Astrocyte of the spinal cord (primary cell): Measurements from ENCODE around the gene ZNF554.
A peak's percentile ranks its signal among the peaks of the same experiment; 100 is the strongest.

Source experiments
- DNase-seq: peaks from one replicate; pipeline ENCODE4 v3.0.0; 2011; ENCODE audit warnings: low read depth, low spot score
- H3K4me3 ChIP-seq: 2 replicates; pipeline ENCODE4 v1.5.1; 2011; ENCODE audit warnings: low read depth, mild to moderate bottlenecking, low read length, moderate library complexity
- in situ Hi-C: cut with HindIII; loops from 2 replicates; pipeline ENCODE4 v1.10.0; 2017; ENCODE audit warnings: low sequenced_read_pairs
- TF ChIP-seq, protein P1 (sequence below): IDR thresholded peaks from 2 replicates; pipeline ENCODE4 v1.5.1; 2012; ENCODE audit warnings: low read depth, mild to moderate bottlenecking, low read length, inconsistent platforms

ZNF554 gene

DNA sequence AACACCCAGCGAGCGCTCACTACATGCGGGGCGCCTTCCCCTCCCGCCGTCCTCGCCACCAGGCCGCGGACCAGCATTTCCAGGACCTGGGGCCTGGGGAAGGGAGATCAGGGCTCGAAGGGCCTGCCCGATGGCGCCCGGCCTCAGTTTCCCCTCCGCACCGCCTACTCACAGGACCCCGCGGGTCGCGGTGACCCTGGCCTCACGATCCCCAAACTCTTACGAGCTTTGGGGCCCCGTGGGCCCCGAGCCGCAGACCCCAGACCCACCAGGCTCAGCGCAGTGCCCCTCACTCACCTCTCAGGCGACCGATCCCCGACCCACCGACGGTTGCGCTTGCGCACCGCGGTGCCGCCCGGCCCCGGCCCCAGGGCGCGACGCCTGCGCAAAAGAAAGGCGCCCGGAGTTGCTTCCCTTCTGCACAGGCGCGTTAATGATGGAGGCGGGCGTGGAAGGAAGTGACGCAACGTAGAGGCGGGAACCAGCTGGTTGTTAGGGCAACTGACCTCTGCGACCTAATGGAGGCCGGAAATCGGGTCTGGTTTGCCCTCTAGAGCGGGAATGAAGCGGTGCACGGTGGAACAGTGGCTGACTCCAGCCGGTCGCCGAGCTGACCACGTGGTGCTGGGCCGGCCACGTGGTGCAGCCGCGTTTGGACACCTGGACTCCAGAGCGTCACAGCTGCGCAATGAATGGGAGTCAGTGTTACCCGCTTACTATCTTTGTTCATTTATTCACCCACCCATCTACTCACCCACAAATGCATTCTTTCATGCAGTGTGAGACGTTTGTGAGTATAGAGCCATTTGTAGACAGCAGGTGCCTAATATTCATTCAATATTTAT, 36.5 kb upstream of the ZNF554 start, which contains the start of gene SGTA:
SGTA (minus strand) TSS at position 338 of the 845 bp plus-strand sequence. CDS start 14,205 bp downstream, outside the sequence.
- in situ Hi-C loops: no loop called here
- TF ChIP-seq, protein P1, sequence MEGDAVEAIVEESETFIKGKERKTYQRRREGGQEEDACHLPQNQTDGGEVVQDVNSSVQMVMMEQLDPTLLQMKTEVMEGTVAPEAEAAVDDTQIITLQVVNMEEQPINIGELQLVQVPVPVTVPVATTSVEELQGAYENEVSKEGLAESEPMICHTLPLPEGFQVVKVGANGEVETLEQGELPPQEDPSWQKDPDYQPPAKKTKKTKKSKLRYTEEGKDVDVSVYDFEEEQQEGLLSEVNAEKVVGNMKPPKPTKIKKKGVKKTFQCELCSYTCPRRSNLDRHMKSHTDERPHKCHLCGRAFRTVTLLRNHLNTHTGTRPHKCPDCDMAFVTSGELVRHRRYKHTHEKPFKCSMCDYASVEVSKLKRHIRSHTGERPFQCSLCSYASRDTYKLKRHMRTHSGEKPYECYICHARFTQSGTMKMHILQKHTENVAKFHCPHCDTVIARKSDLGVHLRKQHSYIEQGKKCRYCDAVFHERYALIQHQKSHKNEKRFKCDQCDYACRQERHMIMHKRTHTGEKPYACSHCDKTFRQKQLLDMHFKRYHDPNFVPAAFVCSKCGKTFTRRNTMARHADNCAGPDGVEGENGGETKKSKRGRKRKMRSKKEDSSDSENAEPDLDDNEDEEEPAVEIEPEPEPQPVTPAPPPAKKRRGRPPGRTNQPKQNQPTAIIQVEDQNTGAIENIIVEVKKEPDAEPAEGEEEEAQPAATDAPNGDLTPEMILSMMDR: peak; percentile 38
- peak within 1 kb of the TSS; percentile 100 for H3K4me3 ChIP-seq
- peak; percentile 99 for DNase-seq

DNA sequence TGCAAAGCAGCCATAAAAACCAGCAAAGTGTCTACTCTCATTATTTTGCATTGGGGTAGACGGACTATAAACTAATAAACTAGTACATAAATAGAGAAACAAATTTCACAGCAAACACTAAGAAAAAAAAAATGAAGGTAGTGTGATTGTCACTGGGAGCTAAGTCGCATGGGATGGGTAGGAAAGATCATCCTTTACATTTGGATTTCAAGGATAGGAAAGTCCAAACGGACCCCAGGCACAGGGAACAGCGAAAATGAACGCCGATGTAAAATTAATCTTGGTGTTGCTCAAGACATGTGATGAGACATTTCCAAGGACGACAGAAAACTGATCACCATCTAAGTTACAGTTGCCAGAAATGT, 35.9 kb upstream of the ZNF554 start:
- DNase-seq: no peak
- in situ Hi-C loops: no loop called here
- H3K4me3 ChIP-seq: peak overlapping the region; percentile 33
- TF ChIP-seq, protein P1: no peak

DNA sequence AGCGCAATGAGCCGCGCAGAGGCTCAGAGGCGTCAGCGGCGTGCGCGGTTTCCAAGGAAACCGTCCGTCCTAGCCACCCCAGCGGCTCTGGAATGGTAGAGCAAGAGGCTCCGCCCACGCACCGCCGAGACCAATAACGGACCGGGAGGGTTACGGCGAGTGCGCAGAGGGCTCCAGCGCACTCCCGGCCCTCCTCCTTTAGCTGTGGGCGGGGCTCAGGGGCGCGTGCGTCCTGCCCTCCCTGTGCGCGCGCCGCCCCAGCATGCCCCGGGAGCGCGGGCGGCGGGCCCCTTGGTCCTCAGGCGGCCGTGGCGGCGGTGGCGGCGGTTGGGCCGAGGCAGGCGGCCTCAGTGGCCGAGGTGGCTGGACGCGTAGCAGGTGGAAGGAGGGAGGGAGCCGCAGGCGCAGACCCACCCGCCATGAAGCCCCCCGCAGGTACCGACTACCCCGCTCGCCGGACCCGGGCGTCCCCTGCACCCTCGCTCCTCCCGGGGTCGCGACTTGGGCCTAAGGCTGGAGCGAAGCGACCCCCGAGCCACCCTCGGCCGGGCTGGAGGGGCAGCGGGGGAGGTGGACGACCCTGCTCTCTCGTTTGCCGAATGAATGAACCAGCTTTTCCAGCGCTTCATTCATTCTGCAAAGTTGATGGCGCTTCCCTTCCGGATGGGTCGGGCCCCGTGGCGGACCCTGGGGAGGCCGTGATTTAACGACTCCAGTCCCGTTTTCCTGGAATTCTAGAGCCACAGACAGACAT, 34.2 kb upstream of the ZNF554 start, which contains the start of gene THOP1:
THOP1 (plus strand) TSS at position 260 of the 754 bp plus-strand sequence; CDS start at position 420, 160 bp downstream.
- in situ Hi-C loops: no loop called here
- TF ChIP-seq, protein P1: no peak
- peak within 1 kb of the TSS; percentile 83 for H3K4me3 ChIP-seq
- DNase-seq: peak; percentile 99

DNA sequence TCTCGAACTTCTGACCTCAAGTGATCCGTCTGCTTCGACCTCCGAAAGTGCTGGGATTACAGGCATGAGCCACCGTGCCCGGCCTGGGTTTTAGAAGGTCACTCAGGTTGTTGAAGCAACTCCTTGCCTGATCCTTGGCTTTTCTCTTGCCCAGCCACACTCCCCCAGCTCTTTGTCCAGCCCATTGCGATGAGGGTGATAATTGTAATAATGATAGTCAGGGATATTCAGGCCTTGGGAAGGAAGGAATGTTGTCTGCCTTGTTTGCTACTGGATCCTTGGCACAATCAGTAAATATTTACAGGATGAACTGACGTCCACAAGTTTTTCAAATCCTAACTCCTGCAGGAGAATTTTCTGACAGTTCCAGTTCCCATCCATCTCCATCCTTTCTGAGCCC, 32.6 kb upstream of the ZNF554 start:
- in situ Hi-C loops: no loop called here
- TF ChIP-seq, protein P1: no peak
- no peak for DNase-seq
- H3K4me3 ChIP-seq: no peak overlapping the region

DNA sequence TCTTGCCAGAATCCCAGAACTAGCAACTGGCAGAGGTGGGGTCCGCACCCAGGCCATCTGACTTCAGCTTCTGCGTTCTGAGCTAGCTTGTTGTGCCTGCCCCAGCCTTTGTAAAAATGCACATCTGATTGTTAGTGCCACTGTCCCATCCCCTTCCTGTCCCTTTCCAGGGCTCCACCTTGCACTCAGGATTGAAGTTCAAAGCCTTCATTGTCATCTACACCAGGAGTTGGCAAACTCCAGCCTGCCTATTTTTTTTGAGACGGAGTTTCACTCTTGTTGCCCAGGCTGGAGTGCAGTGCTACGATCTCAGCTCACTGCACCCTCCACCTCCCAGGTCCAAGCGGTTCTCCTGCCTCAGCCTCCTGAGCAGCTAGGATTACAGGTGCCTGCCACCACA, 31.4 kb upstream of the ZNF554 start:
- TF ChIP-seq, protein P1: no peak
- in situ Hi-C loops: no loop called here
- no peak overlapping the region for H3K4me3 ChIP-seq
- no peak for DNase-seq

DNA sequence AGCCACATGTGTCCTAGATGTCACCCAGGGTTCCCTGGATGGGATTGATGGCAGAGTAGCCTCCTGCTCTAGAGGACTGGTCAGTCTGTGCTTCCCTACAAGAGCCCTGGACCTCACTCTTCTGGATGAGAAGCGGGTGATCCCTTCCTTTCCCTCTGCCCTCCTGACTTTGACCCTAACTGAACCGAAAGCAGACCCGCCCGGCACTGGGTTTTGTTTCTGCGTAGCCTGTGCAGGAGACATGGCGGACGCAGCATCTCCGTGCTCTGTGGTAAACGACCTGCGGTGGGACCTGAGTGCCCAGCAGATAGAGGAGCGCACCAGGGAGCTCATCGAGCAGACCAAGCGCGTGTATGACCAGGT, 29.5 kb upstream of the ZNF554 start:
- TF ChIP-seq, protein P1: no peak
- DNase-seq: no peak
- in situ Hi-C loops: no loop called here
- H3K4me3 ChIP-seq: no peak overlapping the region
